ENCODE results near the gene GAB3. TPM values are rescaled to one million over a fixed set of nuclear protein-coding genes. Genes with fewer than 3 reads are reported as not detected.

GAB3 gene
- total RNA-seq (2012; rRNA removed) (1.9 and 2.2 TPM in 2 replicates), polyA plus RNA-seq (2012; rRNA removed) (3.4 and 3.7 TPM in 2 replicates), Bru-seq, nascent RNA (percentile 43 among the genes with signal in this experiment), BruChase-seq, experiment 1, labeled RNA remaining after a 6-hour chase (percentile 38 among the genes with signal in this experiment), BruChase-seq, experiment 2, labeled RNA remaining after a 2-hour chase (percentile 45 among the genes with signal in this experiment)
- polyA plus RNA-seq (2012; cell fraction: cytosol; rRNA removed): 0.56 and 0.63 TPM in 2 replicates
- 2.7 and 11.3 TPM in 2 replicates for polyA plus RNA-seq (2012; cell fraction: nucleus; rRNA removed; ENCODE audit: low replicate concordance)
- long read RNA-seq, full-length matches to known transcripts: 2 of 4 reads
- long read RNA-seq, partial matches to known transcripts: 1 of 4 reads
- long read RNA-seq, other reads (novel, unspliced or antisense): 1 of 4 reads

GRCh38 chrX:154750301-154751202, at the start of gene GAB3:
TSS of gene GAB3 (minus strand) at chrX:154751077. CDS start at chrX:154751025, 52 bp downstream.
- peak within 1 kb of the TSS; percentile 67; the same call in 1 of the 2 replicates for H4K5ac ChIP-seq (ENCODE audit: low read depth, low read length)
- peak within 1 kb of the TSS; percentile 85; the same call in 1 of the 2 replicates for H3K23ac ChIP-seq (ENCODE audit: low read depth, low read length)
- peak within 1 kb of the TSS; percentile 96 for H3K4me2 ChIP-seq (ENCODE audit: low read depth, low read length)
- no peaks in the 10 kb centered on the region for H3K4me1 ChIP-seq (ENCODE audit: control insufficient read depth, insufficient read depth, low read length)
- no peaks in the 10 kb centered on the region for H3K9me1 ChIP-seq (ENCODE audit: insufficient read depth, low read length)
- ATAC-seq (ENCODE audit: low read depth) (peak; percentile 72), DNase-seq (peak; percentile 31)
- POLR2A ChIA-PET (ENCODE audit: unreplicated experiment): no interaction called here
- H2BK20ac ChIP-seq (ENCODE audit: low read depth, low read length): no peak within 1 kb of the TSS
- no peak within 1 kb of the TSS for H3K56ac ChIP-seq (ENCODE audit: extremely low read depth, insufficient read depth, low read length)
- dilution Hi-C loops (cut with HindIII; ENCODE audit: low sequenced_read_pairs, unreplicated experiment): no loop called here
- no peak within 1 kb of the TSS for H4K91ac ChIP-seq (ENCODE audit: insufficient read depth, low read depth, low read length)
- H3K4ac ChIP-seq (ENCODE audit: low read depth, low read length): no peak within 1 kb of the TSS
- no peak within 1 kb of the TSS for H2BK5ac ChIP-seq (ENCODE audit: low read depth, low read length, poor library complexity, severe bottlenecking)
- H4K20me1 ChIP-seq (ENCODE audit: insufficient read depth, low read length): no peaks in the 10 kb centered on the region
- peak within 1 kb of the TSS; percentile 55; the same call in 1 of the 2 replicates for H3K27ac ChIP-seq (ENCODE audit: insufficient read depth, low read length)
- H2BK15ac ChIP-seq (ENCODE audit: low read depth, low read length): no peak within 1 kb of the TSS
- in situ Hi-C loops (cut with MboI; ENCODE audit: low sequenced_read_pairs): no loop called here
- WGBS, 2 experiments (ENCODE audit: extremely low coverage in 2 of 2, insufficient read length in 1 of 2): 18% methylated on average over 20 of the region's 98 CpGs; no CpG with 5 or more reads in 1 of the 2 experiments
- H3K36me3 ChIP-seq (ENCODE audit: control insufficient read depth, insufficient read depth, low read length): no peaks in the 10 kb centered on the region
- no peak within 1 kb of the TSS for H2AK9ac ChIP-seq (replicated peaks; ENCODE audit: low read depth, low read length, poor library complexity)
- H3K9ac ChIP-seq (ENCODE audit: low read depth, low read length): peak within 1 kb of the TSS; percentile 36
- H2AFZ ChIP-seq (replicated peaks; ENCODE audit: low read length, poor library complexity): peak within 1 kb of the TSS; percentile 88
- no peak for TF ChIP-seq RCOR1 (IDR thresholded peaks at IDR 0.05; ENCODE audit: insufficient replicate concordance, low read length)
- no peak for TF ChIP-seq FOS (IDR thresholded peaks at IDR 0.05; ENCODE audit: low read depth, low read length)
- TF ChIP-seq MAFK (IDR thresholded peaks at IDR 0.05; ENCODE audit: low read depth, low read length): peak; percentile 96
- no peak for TF ChIP-seq RAD21 (IDR thresholded peaks at IDR 0.05; ENCODE audit: low read length)
- no peak for TF ChIP-seq NFE2L2 (IDR thresholded peaks at IDR 0.05; ENCODE audit: low read depth, low read length)
- TF ChIP-seq ELK1 (IDR thresholded peaks at IDR 0.05; ENCODE audit: borderline replicate concordance, low read depth, low read length): no peak
- no peak for TF ChIP-seq RFX5 (IDR thresholded peaks at IDR 0.05; ENCODE audit: low read depth, low read length)
- no peak for TF ChIP-seq CHD1 (IDR thresholded peaks at IDR 0.05; ENCODE audit: low read depth, low read length)
- TF ChIP-seq MAZ (IDR thresholded peaks at IDR 0.05; ENCODE audit: borderline replicate concordance, low read depth, low read length): no peak
- TF ChIP-seq MXI1 (IDR thresholded peaks at IDR 0.05; ENCODE audit: borderline replicate concordance, low read depth, low read length): 0 out of 2 replicates have a peak, but pooled peaks have one; percentile 10
- TF ChIP-seq SMC3 (IDR thresholded peaks at IDR 0.05; ENCODE audit: low read depth, low read length): no peak
- intact Hi-C loops (cut with micrococcal nuclease): no loop called here
- H3K9me3 ChIP-seq (ENCODE audit: control insufficient read depth, insufficient read depth, low read length): no peaks in the 10 kb centered on the region
- CTCF ChIA-PET: interaction anchor here (0.7 to 1.6 kb wide), 3 partner anchors 18 to 82 kb away, joined by 3 read pairs; no protein-coding TSS in a partner anchor
- H2AK5ac ChIP-seq (ENCODE audit: low read depth, low read length): no peak within 1 kb of the TSS
- no peaks in the 10 kb centered on the region; a peak in 1 of 4 replicates for H3K79me1 ChIP-seq (ENCODE audit: low read depth in 1 of 2, low read length in 2 of 2)
- H3K18ac ChIP-seq (ENCODE audit: low read depth, low read length): no peak within 1 kb of the TSS
- H3K27me3 ChIP-seq (ENCODE audit: control insufficient read depth, insufficient read depth, low read length): peaks cover 2% of the 10 kb centered on the region
- H3K14ac ChIP-seq (replicated peaks; ENCODE audit: low read depth, low read length): no peak within 1 kb of the TSS
- H3K4me3 ChIP-seq (ENCODE audit: insufficient read depth, low read depth, low read length): peak within 1 kb of the TSS; percentile 82
- H2BK120ac ChIP-seq (ENCODE audit: low read depth, low read length): no peak within 1 kb of the TSS; the same call in 1 of the 2 replicates
- no TSS peak for BruUV-seq (replicated peaks)
- no peak within 1 kb of the TSS for H4K8ac ChIP-seq (ENCODE audit: low read depth in 2 of 2, low read length in 2 of 2)
